GM21423 (cell line): Measurements from ENCODE around the gene GRID2IP.
"Not testable (repeated sequence)": the region's sequence is repeated elsewhere in the genome, so short reads cannot be mapped to it uniquely, and the experiment has no call there.

Experiments used
- ATAC-seq: cut with Tn5 transposase; IDR thresholded peaks from one replicate; pipeline ENCODE4 v1.9.1; 2021; ENCODE audit warnings: mild to moderate bottlenecking, moderate library complexity; ENCODE audit not compliant: unreplicated experiment

GRID2IP gene

GRCh38 chr7:6495597-6496262 lies 55.5 kb downstream of the GRID2IP start:
- ATAC-seq = no peak

GRCh38 chr7:6494365-6494764 lies 56.9 kb downstream of the GRID2IP start:
- ATAC-seq = no peak

- ATAC-seq = no peak
Observed at GRCh38 chr7:6491194-6491593, 60.1 kb downstream of the GRID2IP start.

GRCh38 chr7:6489612-6490011 lies 61.6 kb downstream of the GRID2IP start:
- no peak for ATAC-seq

GRCh38 chr7:6487184-6487545 lies 64.1 kb downstream of the GRID2IP start:
- ATAC-seq = no peak

- no peak for ATAC-seq
Observed at GRCh38 chr7:6486438-6487183, 64.7 kb downstream of the GRID2IP start.

GRCh38 chr7:6482743-6483119 lies 68.5 kb downstream of the GRID2IP start:
- no peak for ATAC-seq

- ATAC-seq = no peak
Observed at GRCh38 chr7:6482307-6482706, 69.0 kb downstream of the GRID2IP start.

- no peak for ATAC-seq
Observed at GRCh38 chr7:6481445-6481844, 69.8 kb downstream of the GRID2IP start.

- ATAC-seq = no peak
Observed at GRCh38 chr7:6480323-6480660, 71.0 kb downstream of the GRID2IP start.

GRCh38 chr7:6479067-6479466 lies 72.2 kb downstream of the GRID2IP start:
- no peak for ATAC-seq

GRCh38 chr7:6478186-6478585 lies 73.1 kb downstream of the GRID2IP start:
- no peak for ATAC-seq

GRCh38 chr7:6477318-6477660 lies 74.0 kb downstream of the GRID2IP start:
- ATAC-seq = no peak

GRCh38 chr7:6476596-6477317 lies 74.5 kb downstream of the GRID2IP start:
- no peak for ATAC-seq

- ATAC-seq = no peak
Observed at GRCh38 chr7:6475433-6476186, 75.7 kb downstream of the GRID2IP start.

GRCh38 chr7:6465862-6466261 lies 85.4 kb downstream of the GRID2IP start:
- no peak for ATAC-seq

- not testable (repeated sequence) for ATAC-seq
Observed at GRCh38 chr7:6463609-6464008, 87.7 kb downstream of the GRID2IP start.

GRCh38 chr7:6461946-6462550 lies 89.2 kb downstream of the GRID2IP start:
- no peak for ATAC-seq

- no peak for ATAC-seq
Observed at GRCh38 chr7:6460990-6461584, 90.2 kb downstream of the GRID2IP start.

GRCh38 chr7:6460303-6460702 lies 91.0 kb downstream of the GRID2IP start:
- ATAC-seq = no peak

- ATAC-seq = not testable (repeated sequence)
Observed at GRCh38 chr7:6458676-6459075, 92.6 kb downstream of the GRID2IP start.
